ENCODE results near the gene SRD5A1. TPM values are rescaled to one million over a fixed set of nuclear protein-coding genes. Genes with fewer than 3 reads are reported as not detected.

The SRD5A1 gene
- total RNA-seq, 1 experiment from 2014 or later, result 52.3 TPM

- no peaks in the 10 kb centered on the region for H3K9me3 ChIP-seq (ENCODE audit: insufficient read depth, low read depth)
- DNase-seq, result no peak
- TF ChIP-seq EZH2 (IDR thresholded peaks at IDR 0.05; ENCODE audit: low read depth), result no peak
- TF ChIP-seq, protein P1, sequence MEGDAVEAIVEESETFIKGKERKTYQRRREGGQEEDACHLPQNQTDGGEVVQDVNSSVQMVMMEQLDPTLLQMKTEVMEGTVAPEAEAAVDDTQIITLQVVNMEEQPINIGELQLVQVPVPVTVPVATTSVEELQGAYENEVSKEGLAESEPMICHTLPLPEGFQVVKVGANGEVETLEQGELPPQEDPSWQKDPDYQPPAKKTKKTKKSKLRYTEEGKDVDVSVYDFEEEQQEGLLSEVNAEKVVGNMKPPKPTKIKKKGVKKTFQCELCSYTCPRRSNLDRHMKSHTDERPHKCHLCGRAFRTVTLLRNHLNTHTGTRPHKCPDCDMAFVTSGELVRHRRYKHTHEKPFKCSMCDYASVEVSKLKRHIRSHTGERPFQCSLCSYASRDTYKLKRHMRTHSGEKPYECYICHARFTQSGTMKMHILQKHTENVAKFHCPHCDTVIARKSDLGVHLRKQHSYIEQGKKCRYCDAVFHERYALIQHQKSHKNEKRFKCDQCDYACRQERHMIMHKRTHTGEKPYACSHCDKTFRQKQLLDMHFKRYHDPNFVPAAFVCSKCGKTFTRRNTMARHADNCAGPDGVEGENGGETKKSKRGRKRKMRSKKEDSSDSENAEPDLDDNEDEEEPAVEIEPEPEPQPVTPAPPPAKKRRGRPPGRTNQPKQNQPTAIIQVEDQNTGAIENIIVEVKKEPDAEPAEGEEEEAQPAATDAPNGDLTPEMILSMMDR (conservative IDR thresholded peaks at IDR 0.05), result no peak
- no peak overlapping the region for H3K4me3 ChIP-seq
- intact Hi-C loops (cut with micrococcal nuclease; ENCODE audit: unreplicated experiment), result no loop called here
- H3K27ac ChIP-seq, result no peak overlapping the region
- H3F3A ChIP-seq (ENCODE audit: insufficient read depth, low read depth), result no peaks in the 10 kb centered on the region
- ChIA-PET CTCF (interaction anchor here (0.9 kb wide), 1 partner anchor 10 kb away, joined by 16 read pairs; no protein-coding TSS in a partner anchor), POLR2A (ENCODE audit: unreplicated experiment) (no interaction called here)
- H3K27me3 ChIP-seq (ENCODE audit: insufficient read depth, low read depth), result no peaks in the 10 kb centered on the region
- H3K9me2 ChIP-seq (ENCODE audit: insufficient read depth), result no peaks in the 10 kb centered on the region
- peaks cover 99% of the 10 kb centered on the region for H3K79me2 ChIP-seq (ENCODE audit: low read depth)
- no peak overlapping the region for H2AFZ ChIP-seq
- H3K36me3 ChIP-seq (ENCODE audit: low read depth), result peaks cover 19% of the 10 kb centered on the region; the same call in 1 of the 2 replicates
- no TSS peak for BruUV-seq (replicated peaks)
- peaks cover 5% of the 10 kb centered on the region for H3K4me1 ChIP-seq (replicated peaks; ENCODE audit: insufficient read depth)
- peaks cover 98% of the 10 kb centered on the region for H4K20me1 ChIP-seq (ENCODE audit: insufficient read depth)
- H3K4me2 ChIP-seq, result no peak overlapping the region
Observed at GRCh38 chr5:6722015-6722414, 88.8 kb downstream of the SRD5A1 start.

DNA sequence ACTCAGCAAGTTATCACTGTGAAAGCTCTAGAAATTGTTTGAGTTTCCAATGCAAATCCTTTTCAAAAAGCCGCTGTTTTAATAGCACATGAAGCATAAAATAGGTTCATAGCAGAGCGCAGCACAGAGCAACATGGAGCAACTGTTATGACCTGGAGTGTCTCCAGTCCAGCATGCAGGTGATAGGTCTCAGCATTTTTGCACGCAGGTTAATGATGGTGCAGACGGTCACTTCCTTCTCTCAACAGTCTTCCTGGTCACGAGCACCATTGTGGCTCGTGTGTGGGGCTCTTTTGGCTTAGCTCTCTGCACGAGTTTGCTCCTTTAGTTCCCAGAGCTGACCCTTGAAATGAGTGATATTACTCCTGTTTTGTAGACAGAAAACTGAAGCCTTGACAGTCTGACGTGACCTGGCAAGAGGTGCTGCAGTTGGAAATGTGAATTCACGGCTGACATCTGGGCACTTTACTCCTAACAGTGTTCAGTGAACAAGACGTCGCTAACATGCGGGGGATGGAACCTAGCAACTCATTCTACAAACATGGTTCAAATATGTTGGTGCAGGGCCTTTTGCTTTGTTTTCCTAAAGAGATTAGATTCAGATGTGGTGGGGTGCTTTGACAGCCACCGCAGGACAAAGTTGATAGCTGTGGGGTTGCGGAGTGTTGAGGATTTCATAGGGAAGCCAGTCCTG, 90.0 kb downstream of the SRD5A1 start:
- no peak overlapping the region for H2AFZ ChIP-seq

GRCh38 chr5:6723816-6724300, 90.6 kb downstream of the SRD5A1 start:
- DNase-seq, result no peak
- ChIA-PET CTCF (no interaction called here), POLR2A (ENCODE audit: unreplicated experiment) (no interaction called here)
- H3K27ac ChIP-seq, result no peak overlapping the region
- no peaks in the 10 kb centered on the region for H3F3A ChIP-seq (ENCODE audit: insufficient read depth, low read depth)
- H3K9me2 ChIP-seq (ENCODE audit: insufficient read depth), result no peaks in the 10 kb centered on the region
- H4K20me1 ChIP-seq (ENCODE audit: insufficient read depth), result peaks cover 98% of the 10 kb centered on the region
- H3K79me2 ChIP-seq (ENCODE audit: low read depth), result peaks cover 99% of the 10 kb centered on the region
- no peaks in the 10 kb centered on the region for H3K27me3 ChIP-seq (ENCODE audit: insufficient read depth, low read depth)
- intact Hi-C loops (cut with micrococcal nuclease; ENCODE audit: unreplicated experiment), result no loop called here
- BruUV-seq (replicated peaks), result no TSS peak
- H2AFZ ChIP-seq, result no peak overlapping the region
- no peak overlapping the region for H3K4me3 ChIP-seq
- no peaks in the 10 kb centered on the region; the same call in 1 of the 2 replicates for H3K4me1 ChIP-seq (replicated peaks; ENCODE audit: insufficient read depth)
- H3K9me3 ChIP-seq (ENCODE audit: insufficient read depth, low read depth), result no peaks in the 10 kb centered on the region
- peaks cover 13% of the 10 kb centered on the region; the same call in 1 of the 2 replicates for H3K36me3 ChIP-seq (ENCODE audit: low read depth)
- no peak overlapping the region for H3K4me2 ChIP-seq
- no peak for TF ChIP-seq EZH2 (IDR thresholded peaks at IDR 0.05; ENCODE audit: low read depth)
- TF ChIP-seq, protein P1 (conservative IDR thresholded peaks at IDR 0.05), result no peak

More for the DNA sequence above, 90.0 kb downstream of the SRD5A1 start:
- POLR2A ChIA-PET (ENCODE audit: unreplicated experiment), result no interaction called here
- BruUV-seq (replicated peaks), result no TSS peak
- Histone ChIP-seq H3K27ac (no peak overlapping the region), H3K27me3 (ENCODE audit: insufficient read depth, low read depth) (no peaks in the 10 kb centered on the region), H3K9me2 (ENCODE audit: insufficient read depth) (no peaks in the 10 kb centered on the region), H4K20me1 (ENCODE audit: insufficient read depth) (peaks cover 98% of the 10 kb centered on the region), H3K4me1 (replicated peaks; ENCODE audit: insufficient read depth) (no peaks in the 10 kb centered on the region; the same call in 1 of the 2 replicates), H3K9me3 (ENCODE audit: insufficient read depth, low read depth) (no peaks in the 10 kb centered on the region), H3K79me2 (ENCODE audit: low read depth) (peaks cover 99% of the 10 kb centered on the region), H3K4me2 (no peak overlapping the region), H3K36me3 (ENCODE audit: low read depth) (peaks cover 18% of the 10 kb centered on the region; the same call in 1 of the 2 replicates), H3F3A (ENCODE audit: insufficient read depth, low read depth) (no peaks in the 10 kb centered on the region), H3K4me3 (no peak overlapping the region)
- intact Hi-C loops (cut with micrococcal nuclease; ENCODE audit: unreplicated experiment), result no loop called here
- no peak for DNase-seq
- no peak for TF ChIP-seq EZH2 (IDR thresholded peaks at IDR 0.05; ENCODE audit: low read depth)
- TF ChIP-seq, protein P1 (conservative IDR thresholded peaks at IDR 0.05), result no peak
- CTCF ChIA-PET, result no interaction called here

Other genes with a start within 250 kb of the SRD5A1 start
- gene UBE2QL1, start 184.6 kb upstream of the SRD5A1 start, total RNA-seq (2021), result not detected in 2 replicates
- 148 and 155 TPM in 2 replicates for gene NSUN2, start 396 bp upstream of the SRD5A1 start, total RNA-seq (2021)
- gene TENT4A, start 80.0 kb downstream of the SRD5A1 start, total RNA-seq (2021), result 72.8 and 84.8 TPM in 2 replicates